Left colon (tissue), 2 donors: Measurements from ENCODE around the gene UTY. TPM values are rescaled to one million over a fixed set of nuclear protein-coding genes. Genes with fewer than 3 reads are reported as not detected.
"Not testable (repeated sequence)": the region's sequence is repeated elsewhere in the genome, so short reads cannot be mapped to it uniquely, and the experiment has no call there.

Experiments used
- ATAC-seq: fragments of 200-7000 bp; cut with Tn5 transposase; one replicate; pipeline ENCODE4 v1.9.1; 2020; ENCODE audit warnings: mild to moderate bottlenecking, moderate library complexity
- DNase-seq, 2 donors: peaks; one replicate each; pipeline ENCODE4 v3.0.0-alpha.2; 2020
- intact Hi-C, 2 donors: fragments of 100-400 bp; cut with DNase I in 1 of 2; cut with micrococcal nuclease in 1 of 2; formaldehyde crosslinking; loops; one replicate each; pipeline versions ENCODE4 v1.11.2 to v1.14.0; 2022; cut with DNase I, micrococcal nuclease
- total RNA-seq, 2 donors: library from RNA; stranded (reverse); fragmentation: NEBNext Ultra II Directional; extraction: Animal tissue kit (Norgen Biotek cat#: 25700); gene quantifications; one replicate each; pipeline ENCODE4 v1.2.1, GENCODE V29; 2021
- donor health status: DM: no; HTN: no; CAD: no.
- donor health status: DM: yes; HTN: yes; CAD: no.

Gene UTY
- total RNA-seq, 2 donors from 2014 or later = not detected

GRCh38 chrY:13337934-13338333 is 141.9 kb downstream of the UTY start:
- intact Hi-C loops = no loop called here
- DNase-seq (no peak), ATAC-seq (no peak)

GRCh38 chrY:13333791-13334190 is 146.0 kb downstream of the UTY start:
- DNase-seq (no peak), ATAC-seq (no peak)
- intact Hi-C loops = no loop called here

- no peak for DNase-seq
- intact Hi-C loops = no loop called here
- no peak for ATAC-seq
Observed at GRCh38 chrY:13330651-13331050, 149.2 kb downstream of the UTY start.

GRCh38 chrY:13312966-13313365 is 166.9 kb downstream of the UTY start:
- intact Hi-C loops = no loop called here
- DNase-seq (no peak), ATAC-seq (no peak)

GRCh38 chrY:13307959-13308358 is 171.9 kb downstream of the UTY start:
- intact Hi-C loops = no loop called here
- ATAC-seq = no peak
- DNase-seq = no peak

GRCh38 chrY:13300795-13301194 is 179.0 kb downstream of the UTY start:
- DNase-seq = no peak
- no peak for ATAC-seq
- intact Hi-C loops = no loop called here

- ATAC-seq = no peak
- intact Hi-C loops = no loop called here
- no peak for DNase-seq
Observed at GRCh38 chrY:13299411-13299810, 180.4 kb downstream of the UTY start.

GRCh38 chrY:13296176-13296890 is 183.5 kb downstream of the UTY start:
- intact Hi-C loops = no loop called here
- DNase-seq (no peak), ATAC-seq (no peak)

GRCh38 chrY:13295026-13295425 is 184.8 kb downstream of the UTY start:
- ATAC-seq (no peak), DNase-seq (no peak)

GRCh38 chrY:13291199-13291598 is 188.6 kb downstream of the UTY start:
- DNase-seq = no peak
- ATAC-seq = no peak
- intact Hi-C loops = no loop called here

More at GRCh38 chrY:13295026-13295425, 184.8 kb downstream of the UTY start:
- intact Hi-C loops = no loop called here

GRCh38 chrY:13282151-13283054 is 197.4 kb downstream of the UTY start:
- DNase-seq, intact Hi-C loops: not testable (repeated sequence)

GRCh38 chrY:13279561-13279960 is 200.3 kb downstream of the UTY start:
- DNase-seq = no peak
- intact Hi-C loops = no loop called here
- no peak for ATAC-seq

More at GRCh38 chrY:13282151-13283054, 197.4 kb downstream of the UTY start:
- not testable (repeated sequence) for ATAC-seq

GRCh38 chrY:13271706-13272105 is 208.1 kb downstream of the UTY start:
- no peak for ATAC-seq
- no peak for DNase-seq
- intact Hi-C loops = no loop called here

GRCh38 chrY:13253941-13254440 is 225.8 kb downstream of the UTY start:
- intact Hi-C loops, DNase-seq, ATAC-seq: not testable (repeated sequence)

GRCh38 chrY:13250421-13250820 is 229.4 kb downstream of the UTY start:
- ATAC-seq = no peak

GRCh38 chrY:13243716-13244115 is 236.1 kb downstream of the UTY start:
- DNase-seq (no peak), ATAC-seq (no peak)
- intact Hi-C loops = no loop called here

More at GRCh38 chrY:13250421-13250820, 229.4 kb downstream of the UTY start:
- DNase-seq = no peak
- intact Hi-C loops = no loop called here

- intact Hi-C loops = no loop called here
- no peak for ATAC-seq
- DNase-seq = no peak
Observed at GRCh38 chrY:13233901-13234300, 245.9 kb downstream of the UTY start.

GRCh38 chrY:13233118-13233517 is 246.7 kb downstream of the UTY start:
- no peak for DNase-seq
- intact Hi-C loops = no loop called here
- ATAC-seq = no peak

GRCh38 chrY:13227354-13227953 is 252.4 kb downstream of the UTY start:
- ATAC-seq = no peak
- no peak for DNase-seq

More at GRCh38 chrY:13227354-13227953, 252.4 kb downstream of the UTY start:
- intact Hi-C loops = no loop called here
